ENCODE measurements around the gene MRPS21. TPM values are rescaled to one million over a fixed set of nuclear protein-coding genes. Genes with fewer than 3 reads are reported as not detected.

The MRPS21 gene
- total and polyA plus RNA-seq, 9 of the 15 experiments (the other 6 are each of a cell fraction or from before 2014, with no cell fraction given), result 119 to 407 (median 149) TPM

- TF ChIP-seq POLR2AphosphoS5 (IDR thresholded peaks at IDR 0.05; ENCODE audit: control insufficient read depth, insufficient read depth, low read depth, low read length), result peak; percentile 94
- TF ChIP-seq POLR2G (IDR thresholded peaks at IDR 0.05; ENCODE audit: low read depth, low read length), result peak; percentile 86
- TF ChIP-seq, protein P1, sequence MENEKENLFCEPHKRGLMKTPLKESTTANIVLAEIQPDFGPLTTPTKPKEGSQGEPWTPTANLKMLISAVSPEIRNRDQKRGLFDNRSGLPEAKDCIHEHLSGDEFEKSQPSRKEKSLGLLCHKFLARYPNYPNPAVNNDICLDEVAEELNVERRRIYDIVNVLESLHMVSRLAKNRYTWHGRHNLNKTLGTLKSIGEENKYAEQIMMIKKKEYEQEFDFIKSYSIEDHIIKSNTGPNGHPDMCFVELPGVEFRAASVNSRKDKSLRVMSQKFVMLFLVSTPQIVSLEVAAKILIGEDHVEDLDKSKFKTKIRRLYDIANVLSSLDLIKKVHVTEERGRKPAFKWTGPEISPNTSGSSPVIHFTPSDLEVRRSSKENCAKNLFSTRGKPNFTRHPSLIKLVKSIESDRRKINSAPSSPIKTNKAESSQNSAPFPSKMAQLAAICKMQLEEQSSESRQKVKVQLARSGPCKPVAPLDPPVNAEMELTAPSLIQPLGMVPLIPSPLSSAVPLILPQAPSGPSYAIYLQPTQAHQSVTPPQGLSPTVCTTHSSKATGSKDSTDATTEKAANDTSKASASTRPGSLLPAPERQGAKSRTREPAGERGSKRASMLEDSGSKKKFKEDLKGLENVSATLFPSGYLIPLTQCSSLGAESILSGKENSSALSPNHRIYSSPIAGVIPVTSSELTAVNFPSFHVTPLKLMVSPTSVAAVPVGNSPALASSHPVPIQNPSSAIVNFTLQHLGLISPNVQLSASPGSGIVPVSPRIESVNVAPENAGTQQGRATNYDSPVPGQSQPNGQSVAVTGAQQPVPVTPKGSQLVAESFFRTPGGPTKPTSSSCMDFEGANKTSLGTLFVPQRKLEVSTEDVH (IDR thresholded peaks at IDR 0.05; ENCODE audit: low read depth, partially characterized antibody), result peak; percentile 85
- TF ChIP-seq IRF2 (CRISPR knock-in tag; IDR thresholded peaks at IDR 0.05), result no peak
- no peak for TF ChIP-seq ZFP36 (IDR thresholded peaks at IDR 0.05; ENCODE audit: low read depth, low read length, partially characterized antibody)
- TF ChIP-seq SIN3A (IDR thresholded peaks at IDR 0.05; ENCODE audit: borderline replicate concordance in 2 of 2, control insufficient read depth in 1 of 2, low read depth in 2 of 2, low read length in 2 of 2), result peak; percentile 73 to 90; a peak in 3 of 4 replicates
- TF ChIP-seq ZNF445 (CRISPR knock-in tag; IDR thresholded peaks at IDR 0.05; ENCODE audit: low read depth), result no peak
- no peak for TF ChIP-seq CHD2 (IDR thresholded peaks at IDR 0.05; ENCODE audit: low read depth, low read length)
- no peak for TF ChIP-seq RBM14 (IDR thresholded peaks at IDR 0.05; ENCODE audit: borderline replicate concordance, insufficient read depth, low read depth, low read length)
- TF ChIP-seq MEIS2 (IDR thresholded peaks at IDR 0.05; ENCODE audit: partially characterized antibody), result no peak
- no peak for TF ChIP-seq ZNF444 (CRISPR knock-in tag; IDR thresholded peaks at IDR 0.05)
- TF ChIP-seq, protein P2, sequence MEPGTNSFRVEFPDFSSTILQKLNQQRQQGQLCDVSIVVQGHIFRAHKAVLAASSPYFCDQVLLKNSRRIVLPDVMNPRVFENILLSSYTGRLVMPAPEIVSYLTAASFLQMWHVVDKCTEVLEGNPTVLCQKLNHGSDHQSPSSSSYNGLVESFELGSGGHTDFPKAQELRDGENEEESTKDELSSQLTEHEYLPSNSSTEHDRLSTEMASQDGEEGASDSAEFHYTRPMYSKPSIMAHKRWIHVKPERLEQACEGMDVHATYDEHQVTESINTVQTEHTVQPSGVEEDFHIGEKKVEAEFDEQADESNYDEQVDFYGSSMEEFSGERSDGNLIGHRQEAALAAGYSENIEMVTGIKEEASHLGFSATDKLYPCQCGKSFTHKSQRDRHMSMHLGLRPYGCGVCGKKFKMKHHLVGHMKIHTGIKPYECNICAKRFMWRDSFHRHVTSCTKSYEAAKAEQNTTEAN (CRISPR knock-in tag; IDR thresholded peaks at IDR 0.05), result no peak
- no peak for TF ChIP-seq DIDO1 (tag; IDR thresholded peaks at IDR 0.05; ENCODE audit: low read depth)
- no peak for TF ChIP-seq EWSR1 (IDR thresholded peaks at IDR 0.05; ENCODE audit: borderline replicate concordance, low read depth, partially characterized antibody)
- TF ChIP-seq STAT5A (IDR thresholded peaks at IDR 0.05; ENCODE audit: borderline replicate concordance, low read length), result peak; percentile 5; the same call in 1 of the 2 replicates
- TF ChIP-seq MXI1 (IDR thresholded peaks at IDR 0.05; ENCODE audit: low read depth, low read length), result peak; percentile 90
- TF ChIP-seq MXD1 (CRISPR knock-in tag; IDR thresholded peaks at IDR 0.05; ENCODE audit: borderline replicate concordance, poor library complexity, severe bottlenecking), result peak; percentile 31
- 0 out of 2 replicates have a peak, but pooled peaks have one; percentile 75 for TF ChIP-seq FOXJ3 (CRISPR knock-in tag; IDR thresholded peaks at IDR 0.05)
- TF ChIP-seq HDAC8 (tag; IDR thresholded peaks at IDR 0.05), result no peak
- TF ChIP-seq YY1 (IDR thresholded peaks at IDR 0.05; ENCODE audit: borderline replicate concordance in 1 of 3, control insufficient read depth in 1 of 3, extremely low read depth in 1 of 3, insufficient read depth in 3 of 3, insufficient read length in 1 of 3, insufficient replicate concordance in 2 of 3, low read depth in 1 of 3, low read length in 2 of 3), result peak in 2 of 3 experiments; percentile 13 to 67
- TF ChIP-seq SAFB (IDR thresholded peaks at IDR 0.05; ENCODE audit: borderline replicate concordance, low read depth, low read length), result no peak
These were observed at the start of gene MRPS21 (continued) for GRCh38 chr1:150293433-150294253.

Measured in K562 (cell line).